Measurements from ENCODE around the gene ACADSB.
A peak's percentile ranks its signal among the peaks of the same experiment; 100 is the strongest.

The ACADSB gene

GRCh38 chr10:123001370-123001769, 7.4 kb upstream of the ACADSB start:
- no peak for DNase-seq (ENCODE audit: low read depth in 3 of 3)

GRCh38 chr10:123004298-123004697, 4.5 kb upstream of the ACADSB start:
- no peak for DNase-seq (ENCODE audit: low read depth in 3 of 3)

- peak in 2 of 3 experiments; percentile 5 to 23 for DNase-seq (ENCODE audit: low read depth in 3 of 3)
Measured at GRCh38 chr10:123007558-123008354, 1.1 kb upstream of the ACADSB start.

GRCh38 chr10:123009105-123009820, 457 bp downstream of the ACADSB start:
- peak in 2 of 3 experiments; percentile 0 to 5 for DNase-seq (ENCODE audit: low read depth in 3 of 3)

GRCh38 chr10:123011987-123012386, 3.2 kb downstream of the ACADSB start:
- no peak for DNase-seq (ENCODE audit: low read depth in 3 of 3)

- no peak for DNase-seq (ENCODE audit: low read depth in 3 of 3)
Measured at GRCh38 chr10:123013456-123014419, 4.9 kb downstream of the ACADSB start.

- no peak for DNase-seq (ENCODE audit: low read depth in 3 of 3)
Measured at GRCh38 chr10:123014772-123015171, 6.0 kb downstream of the ACADSB start.

- DNase-seq (ENCODE audit: low read depth in 3 of 3): no peak
Measured at GRCh38 chr10:123016228-123016627, 7.4 kb downstream of the ACADSB start.

- DNase-seq (ENCODE audit: low read depth in 3 of 3): no peak
Measured at GRCh38 chr10:123017421-123018165, 8.8 kb downstream of the ACADSB start.

GRCh38 chr10:123018531-123018930, 9.7 kb downstream of the ACADSB start:
- no peak for DNase-seq (ENCODE audit: low read depth in 3 of 3)

GRCh38 chr10:123019264-123019663, 10.5 kb downstream of the ACADSB start:
- DNase-seq (ENCODE audit: low read depth in 3 of 3): no peak

- DNase-seq (ENCODE audit: low read depth in 3 of 3): no peak
Measured at GRCh38 chr10:123019941-123020703, 11.3 kb downstream of the ACADSB start.

- DNase-seq (ENCODE audit: low read depth in 3 of 3): no peak
Measured at GRCh38 chr10:123021517-123021916, 12.7 kb downstream of the ACADSB start.

- DNase-seq (ENCODE audit: low read depth in 3 of 3): no peak
Measured at GRCh38 chr10:123024540-123024939, 15.7 kb downstream of the ACADSB start.

GRCh38 chr10:123026302-123026701, 17.5 kb downstream of the ACADSB start:
- DNase-seq (ENCODE audit: low read depth in 3 of 3): no peak

GRCh38 chr10:123027861-123028260, 19.1 kb downstream of the ACADSB start:
- no peak for DNase-seq (ENCODE audit: low read depth in 3 of 3)

GRCh38 chr10:123031124-123031523, 22.3 kb downstream of the ACADSB start:
- DNase-seq (ENCODE audit: low read depth in 3 of 3): no peak

GRCh38 chr10:123034332-123034731, 25.5 kb downstream of the ACADSB start:
- DNase-seq (ENCODE audit: low read depth in 3 of 3): no peak

- DNase-seq (ENCODE audit: low read depth in 3 of 3): no peak
Measured at GRCh38 chr10:123035467-123036086, 26.8 kb downstream of the ACADSB start.

All from stimulated activated CD4-positive, alpha-beta T cell treated with anti-CD3 and anti-CD28 coated beads, TNF-alpha, amount 100 ng/mL, for 4 hours (primary cell).